ENCODE data around the gene CREG2. TPM values are rescaled to one million over a fixed set of nuclear protein-coding genes. Genes with fewer than 3 reads are reported as not detected.

The CREG2 gene
- total and polyA plus RNA-seq, 2 donors (not counting 1 experiment from before 2014, with no cell fraction given): 0.08 to 0.50 TPM

DNA sequence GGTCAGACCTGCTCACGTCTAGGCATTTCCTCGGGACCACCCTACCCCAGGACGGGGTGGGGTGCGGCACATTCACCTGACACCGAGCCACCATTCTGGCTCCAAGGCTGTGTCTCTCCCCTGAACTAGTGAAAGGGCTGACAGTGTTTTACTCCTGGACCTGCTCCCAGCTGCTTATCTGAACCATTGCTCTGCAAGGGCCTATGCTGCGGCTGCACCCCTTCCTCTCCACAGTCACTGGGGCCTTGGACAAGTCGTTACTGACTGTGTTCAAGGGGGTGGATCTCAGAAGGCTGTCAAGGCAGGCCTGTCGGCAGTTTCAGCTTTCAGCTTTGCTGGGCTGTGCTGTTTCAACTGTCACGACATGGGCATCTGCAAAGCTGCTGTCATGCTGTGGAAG, 11.7 kb downstream of the CREG2 start:
- no peak overlapping the region for H3K27ac ChIP-seq (ENCODE audit: insufficient read depth, low read length)
- no peaks in the 10 kb centered on the region for H3K9me3 ChIP-seq (ENCODE audit: control insufficient read depth, insufficient read depth, low read depth, low read length)
- peaks cover 8% of the 10 kb centered on the region for H3K27me3 ChIP-seq (ENCODE audit: control insufficient read depth, insufficient read depth, low read length)
- peaks cover under 1% of the 10 kb centered on the region for H3K4me1 ChIP-seq (ENCODE audit: control insufficient read depth, extremely low read depth, insufficient read depth, low read length)
- no peaks in the 10 kb centered on the region for H3K79me2 ChIP-seq (ENCODE audit: control insufficient read depth, insufficient read depth, low read length)
- no peak overlapping the region for H2AFZ ChIP-seq (ENCODE audit: low read length)
- H3K4me3 ChIP-seq (replicated peaks in 1 of 4; ENCODE audit: control extremely low read depth in 1 of 4, insufficient read depth in 1 of 4, low read depth in 3 of 4, low read length in 4 of 4): no peak overlapping the region
- H3K4me2 ChIP-seq (ENCODE audit: extremely low read depth, insufficient read depth, low read length): no peak overlapping the region
- H4K20me1 ChIP-seq (ENCODE audit: control insufficient read depth, extremely low read depth, insufficient read depth, low read length): no peaks in the 10 kb centered on the region
- TF ChIP-seq, protein P1, sequence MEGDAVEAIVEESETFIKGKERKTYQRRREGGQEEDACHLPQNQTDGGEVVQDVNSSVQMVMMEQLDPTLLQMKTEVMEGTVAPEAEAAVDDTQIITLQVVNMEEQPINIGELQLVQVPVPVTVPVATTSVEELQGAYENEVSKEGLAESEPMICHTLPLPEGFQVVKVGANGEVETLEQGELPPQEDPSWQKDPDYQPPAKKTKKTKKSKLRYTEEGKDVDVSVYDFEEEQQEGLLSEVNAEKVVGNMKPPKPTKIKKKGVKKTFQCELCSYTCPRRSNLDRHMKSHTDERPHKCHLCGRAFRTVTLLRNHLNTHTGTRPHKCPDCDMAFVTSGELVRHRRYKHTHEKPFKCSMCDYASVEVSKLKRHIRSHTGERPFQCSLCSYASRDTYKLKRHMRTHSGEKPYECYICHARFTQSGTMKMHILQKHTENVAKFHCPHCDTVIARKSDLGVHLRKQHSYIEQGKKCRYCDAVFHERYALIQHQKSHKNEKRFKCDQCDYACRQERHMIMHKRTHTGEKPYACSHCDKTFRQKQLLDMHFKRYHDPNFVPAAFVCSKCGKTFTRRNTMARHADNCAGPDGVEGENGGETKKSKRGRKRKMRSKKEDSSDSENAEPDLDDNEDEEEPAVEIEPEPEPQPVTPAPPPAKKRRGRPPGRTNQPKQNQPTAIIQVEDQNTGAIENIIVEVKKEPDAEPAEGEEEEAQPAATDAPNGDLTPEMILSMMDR (conservative IDR thresholded peaks at IDR 0.05 in 1 of 2, IDR thresholded peaks at IDR 0.05 in 1 of 2; ENCODE audit: low read depth in 1 of 2, low read length in 2 of 2): no peak
- no peak for TF ChIP-seq EZH2 (IDR thresholded peaks at IDR 0.05; ENCODE audit: low read length, missing control alignments)
- H3K9ac ChIP-seq (ENCODE audit: insufficient read depth, low read length): no peak overlapping the region
- H3K36me3 ChIP-seq (ENCODE audit: control insufficient read depth, insufficient read depth, low read length): no peaks in the 10 kb centered on the region
- DNase-seq (ENCODE audit: low read depth in 2 of 2): no peak

DNA sequence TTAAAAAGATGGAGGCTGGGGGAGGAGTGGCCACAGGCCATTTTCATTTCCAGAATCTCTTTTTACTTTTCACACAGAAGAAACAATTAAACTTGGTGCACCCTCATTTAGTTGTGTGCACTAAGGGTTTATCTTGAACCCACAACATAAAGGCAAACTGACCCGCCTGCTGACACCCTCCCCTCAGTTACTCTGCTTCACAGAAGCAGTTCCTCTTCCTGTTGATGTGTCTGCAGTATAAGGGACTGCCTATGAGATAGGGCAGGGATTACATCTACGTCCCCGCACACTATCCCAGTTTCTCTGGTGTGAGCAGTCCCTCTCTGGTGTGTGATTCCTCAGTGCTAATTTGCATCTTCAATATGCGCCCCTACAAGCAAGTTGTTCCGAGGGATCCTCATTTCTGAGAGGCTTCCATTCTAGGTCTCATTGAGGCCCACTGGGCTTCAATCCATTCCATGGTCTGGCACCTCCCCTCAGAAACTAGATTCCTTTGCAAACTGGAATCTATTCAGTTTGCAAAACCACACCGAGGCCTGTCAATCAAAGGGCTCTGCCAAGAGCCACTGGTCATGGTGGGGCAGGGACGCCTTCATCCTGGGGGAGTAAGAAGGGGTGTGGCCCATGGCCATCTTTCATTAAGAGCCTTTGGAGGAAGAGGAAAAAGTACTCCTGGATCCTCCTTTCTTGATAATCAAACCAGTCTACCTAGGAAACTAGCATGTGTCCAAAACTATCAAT, 12.3 kb downstream of the CREG2 start:
- DNase-seq (ENCODE audit: low read depth in 2 of 2): no peak
- no peak for TF ChIP-seq EZH2 (IDR thresholded peaks at IDR 0.05; ENCODE audit: low read length, missing control alignments)
- TF ChIP-seq, protein P1 (conservative IDR thresholded peaks at IDR 0.05 in 1 of 2, IDR thresholded peaks at IDR 0.05 in 1 of 2; ENCODE audit: low read depth in 1 of 2, low read length in 2 of 2): no peak

DNA sequence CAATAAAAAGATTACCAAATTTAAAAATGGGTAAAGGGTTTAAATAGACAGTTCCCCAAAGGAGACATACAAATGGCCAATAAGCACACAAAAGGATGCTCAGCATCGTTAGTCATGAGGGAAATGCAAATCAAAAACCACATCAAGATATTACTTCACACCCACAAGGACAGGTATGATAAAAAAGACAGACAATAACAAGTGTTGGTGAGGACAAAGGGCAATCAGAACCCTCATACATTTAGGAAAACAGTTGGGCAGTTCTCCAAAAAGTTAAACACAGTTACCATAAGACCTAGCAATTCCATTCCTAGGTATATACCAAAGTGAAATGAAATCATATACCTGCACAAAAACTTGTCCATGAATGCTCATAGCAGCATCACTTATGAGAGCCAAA, 14.5 kb downstream of the CREG2 start:
- Histone ChIP-seq H3K4me3 (replicated peaks in 1 of 4; ENCODE audit: control extremely low read depth in 1 of 4, insufficient read depth in 1 of 4, low read depth in 3 of 4, low read length in 4 of 4) (no peak overlapping the region), H3K27me3 (ENCODE audit: control insufficient read depth, insufficient read depth, low read length) (peaks cover 8% of the 10 kb centered on the region), H3K4me2 (ENCODE audit: extremely low read depth, insufficient read depth, low read length) (no peak overlapping the region), H4K20me1 (ENCODE audit: control insufficient read depth, extremely low read depth, insufficient read depth, low read length) (no peaks in the 10 kb centered on the region), H3K36me3 (ENCODE audit: control insufficient read depth, insufficient read depth, low read length) (no peaks in the 10 kb centered on the region), H3K9me3 (ENCODE audit: control insufficient read depth, insufficient read depth, low read depth, low read length) (no peaks in the 10 kb centered on the region), H3K4me1 (ENCODE audit: control insufficient read depth, extremely low read depth, insufficient read depth, low read length) (no peaks in the 10 kb centered on the region), H2AFZ (ENCODE audit: low read length) (no peak overlapping the region), H3K9ac (ENCODE audit: insufficient read depth, low read length) (no peak overlapping the region), H3K27ac (ENCODE audit: insufficient read depth, low read length) (no peak overlapping the region), H3K79me2 (ENCODE audit: control insufficient read depth, insufficient read depth, low read length) (no peaks in the 10 kb centered on the region)
- DNase-seq (ENCODE audit: low read depth in 2 of 2): no peak
- no peak for TF ChIP-seq EZH2 (IDR thresholded peaks at IDR 0.05; ENCODE audit: low read length, missing control alignments)
- TF ChIP-seq, protein P1 (conservative IDR thresholded peaks at IDR 0.05 in 1 of 2, IDR thresholded peaks at IDR 0.05 in 1 of 2; ENCODE audit: low read depth in 1 of 2, low read length in 2 of 2): no peak

More for the DNA sequence above, 12.3 kb downstream of the CREG2 start:
- Histone ChIP-seq H3K9ac (ENCODE audit: insufficient read depth, low read length) (no peak overlapping the region), H3K9me3 (ENCODE audit: control insufficient read depth, insufficient read depth, low read depth, low read length) (no peaks in the 10 kb centered on the region), H3K79me2 (ENCODE audit: control insufficient read depth, insufficient read depth, low read length) (no peaks in the 10 kb centered on the region), H4K20me1 (ENCODE audit: control insufficient read depth, extremely low read depth, insufficient read depth, low read length) (no peaks in the 10 kb centered on the region), H2AFZ (ENCODE audit: low read length) (no peak overlapping the region), H3K27me3 (ENCODE audit: control insufficient read depth, insufficient read depth, low read length) (peaks cover 8% of the 10 kb centered on the region), H3K36me3 (ENCODE audit: control insufficient read depth, insufficient read depth, low read length) (no peaks in the 10 kb centered on the region), H3K4me2 (ENCODE audit: extremely low read depth, insufficient read depth, low read length) (no peak overlapping the region), H3K4me1 (ENCODE audit: control insufficient read depth, extremely low read depth, insufficient read depth, low read length) (no peaks in the 10 kb centered on the region), H3K27ac (ENCODE audit: insufficient read depth, low read length) (no peak overlapping the region), H3K4me3 (replicated peaks in 1 of 4; ENCODE audit: control extremely low read depth in 1 of 4, insufficient read depth in 1 of 4, low read depth in 3 of 4, low read length in 4 of 4) (no peak overlapping the region)

Data from fibroblast of lung (primary cell).